CMK (cell line): ENCODE results near the gene POTEH.
"Not testable (repeated sequence)": the region's sequence is repeated elsewhere in the genome, so short reads cannot be mapped to it uniquely, and the experiment has no call there.

Experiments used
- DNase-seq: peaks from one replicate; pipeline ENCODE4 v3.0.0-alpha.2; 2010; ENCODE audit warnings: low read depth

POTEH gene

GRCh38 chr22:15689749-15690125 lies at the start of gene POTEH:
POTEH (plus strand) TSS chr22:15690026; CDS start chr22:15690078, 52 bp downstream.
- not testable (repeated sequence) for DNase-seq

- DNase-seq = not testable (repeated sequence)
Observed at GRCh38 chr22:15642288-15642861, 47.5 kb upstream of the POTEH start.

- DNase-seq = not testable (repeated sequence)
Observed at GRCh38 chr22:15651954-15652353, 37.9 kb upstream of the POTEH start.

- DNase-seq = not testable (repeated sequence)
Observed at GRCh38 chr22:15652738-15653137, 37.1 kb upstream of the POTEH start.

- not testable (repeated sequence) for DNase-seq
Observed at GRCh38 chr22:15653241-15653640, 36.6 kb upstream of the POTEH start.

GRCh38 chr22:15661102-15661501 lies 28.7 kb upstream of the POTEH start:
- not testable (repeated sequence) for DNase-seq

- DNase-seq = not testable (repeated sequence)
Observed at GRCh38 chr22:15664682-15665081, 25.1 kb upstream of the POTEH start.

GRCh38 chr22:15665478-15665877 lies 24.3 kb upstream of the POTEH start:
- not testable (repeated sequence) for DNase-seq

GRCh38 chr22:15669430-15669829 lies 20.4 kb upstream of the POTEH start:
- DNase-seq = not testable (repeated sequence)

- not testable (repeated sequence) for DNase-seq
Observed at GRCh38 chr22:15679702-15680101, 10.1 kb upstream of the POTEH start.

- not testable (repeated sequence) for DNase-seq
Observed at GRCh38 chr22:15684115-15684514, 5.7 kb upstream of the POTEH start.

- not testable (repeated sequence) for DNase-seq
Observed at GRCh38 chr22:15684695-15685094, 5.1 kb upstream of the POTEH start.

GRCh38 chr22:15685641-15686040 lies 4.2 kb upstream of the POTEH start:
- DNase-seq = not testable (repeated sequence)

- not testable (repeated sequence) for DNase-seq
Observed at GRCh38 chr22:15687086-15687485, 2.7 kb upstream of the POTEH start.

- not testable (repeated sequence) for DNase-seq
Observed at GRCh38 chr22:15687676-15688075, 2.1 kb upstream of the POTEH start.

- not testable (repeated sequence) for DNase-seq
Observed at GRCh38 chr22:15688090-15688489, 1.7 kb upstream of the POTEH start.

GRCh38 chr22:15689012-15689748 lies 646 bp upstream of the POTEH start:
- not testable (repeated sequence) for DNase-seq

GRCh38 chr22:15713600-15713999 lies 23.8 kb downstream of the POTEH start:
- DNase-seq = not testable (repeated sequence)

- DNase-seq = not testable (repeated sequence)
Observed at GRCh38 chr22:15714125-15714524, 24.3 kb downstream of the POTEH start.

GRCh38 chr22:15721884-15722283 lies 32.1 kb downstream of the POTEH start:
- not testable (repeated sequence) for DNase-seq

- DNase-seq = not testable (repeated sequence)
Observed at GRCh38 chr22:15729209-15729917, 39.5 kb downstream of the POTEH start.

- not testable (repeated sequence) for DNase-seq
Observed at GRCh38 chr22:15731023-15731422, 41.2 kb downstream of the POTEH start.

- not testable (repeated sequence) for DNase-seq
Observed at GRCh38 chr22:15734411-15734810, 44.6 kb downstream of the POTEH start.
